ENCODE measurements around the gene HHEX. TPM values are rescaled to one million over a fixed set of nuclear protein-coding genes. Genes with fewer than 3 reads are reported as not detected.

Gene HHEX
- total RNA-seq, 1 experiment from 2014 or later = 11.0 TPM

DNA sequence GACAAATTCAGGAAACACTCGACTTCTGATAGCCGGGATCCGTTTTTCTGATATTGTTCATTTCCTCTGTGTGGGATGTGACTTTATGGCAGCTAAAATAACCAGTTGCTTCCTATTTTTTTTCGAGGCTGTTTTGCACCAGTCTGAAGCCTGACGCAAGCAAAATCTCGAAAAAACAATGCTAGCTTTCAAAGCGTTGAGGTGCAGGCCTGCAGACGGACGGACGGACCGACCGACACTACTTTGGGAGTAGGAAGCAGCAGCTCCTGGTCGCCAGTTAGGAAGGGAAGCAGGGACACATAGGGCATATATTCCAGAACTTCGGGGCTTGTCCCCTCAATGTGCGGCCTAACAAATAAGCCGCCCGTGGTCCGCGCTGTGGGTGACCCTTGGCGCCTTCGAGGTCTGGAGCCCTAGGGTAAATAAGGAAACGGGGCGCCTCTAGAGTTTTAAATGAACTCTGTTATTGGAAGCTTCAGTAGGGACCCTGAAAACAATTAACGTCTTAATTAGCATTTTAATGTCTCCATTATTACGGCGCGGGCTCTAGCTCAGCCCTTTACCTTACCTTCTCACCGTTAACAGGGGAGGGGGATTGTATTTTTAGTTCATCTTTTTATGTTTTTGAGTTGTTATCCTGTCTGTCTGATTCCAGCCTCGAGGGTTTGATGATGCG, 1.3 kb downstream of the HHEX start (continued):
- TF ChIP-seq RAD21 (IDR thresholded peaks at IDR 0.05; ENCODE audit: low read depth) (no peak), SRF (IDR thresholded peaks at IDR 0.05; ENCODE audit: low read depth) (no peak), FOSL1 (IDR thresholded peaks at IDR 0.05; ENCODE audit: low read depth) (no peak), EGR1 (IDR thresholded peaks at IDR 0.05; ENCODE audit: low read depth) (no peak), EZH2 (IDR thresholded peaks at IDR 0.05) (no peak)
- TF ChIP-seq, protein P1, sequence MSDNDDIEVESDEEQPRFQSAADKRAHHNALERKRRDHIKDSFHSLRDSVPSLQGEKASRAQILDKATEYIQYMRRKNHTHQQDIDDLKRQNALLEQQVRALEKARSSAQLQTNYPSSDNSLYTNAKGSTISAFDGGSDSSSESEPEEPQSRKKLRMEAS (IDR thresholded peaks at IDR 0.05) = no peak
- TF ChIP-seq, protein P2, sequence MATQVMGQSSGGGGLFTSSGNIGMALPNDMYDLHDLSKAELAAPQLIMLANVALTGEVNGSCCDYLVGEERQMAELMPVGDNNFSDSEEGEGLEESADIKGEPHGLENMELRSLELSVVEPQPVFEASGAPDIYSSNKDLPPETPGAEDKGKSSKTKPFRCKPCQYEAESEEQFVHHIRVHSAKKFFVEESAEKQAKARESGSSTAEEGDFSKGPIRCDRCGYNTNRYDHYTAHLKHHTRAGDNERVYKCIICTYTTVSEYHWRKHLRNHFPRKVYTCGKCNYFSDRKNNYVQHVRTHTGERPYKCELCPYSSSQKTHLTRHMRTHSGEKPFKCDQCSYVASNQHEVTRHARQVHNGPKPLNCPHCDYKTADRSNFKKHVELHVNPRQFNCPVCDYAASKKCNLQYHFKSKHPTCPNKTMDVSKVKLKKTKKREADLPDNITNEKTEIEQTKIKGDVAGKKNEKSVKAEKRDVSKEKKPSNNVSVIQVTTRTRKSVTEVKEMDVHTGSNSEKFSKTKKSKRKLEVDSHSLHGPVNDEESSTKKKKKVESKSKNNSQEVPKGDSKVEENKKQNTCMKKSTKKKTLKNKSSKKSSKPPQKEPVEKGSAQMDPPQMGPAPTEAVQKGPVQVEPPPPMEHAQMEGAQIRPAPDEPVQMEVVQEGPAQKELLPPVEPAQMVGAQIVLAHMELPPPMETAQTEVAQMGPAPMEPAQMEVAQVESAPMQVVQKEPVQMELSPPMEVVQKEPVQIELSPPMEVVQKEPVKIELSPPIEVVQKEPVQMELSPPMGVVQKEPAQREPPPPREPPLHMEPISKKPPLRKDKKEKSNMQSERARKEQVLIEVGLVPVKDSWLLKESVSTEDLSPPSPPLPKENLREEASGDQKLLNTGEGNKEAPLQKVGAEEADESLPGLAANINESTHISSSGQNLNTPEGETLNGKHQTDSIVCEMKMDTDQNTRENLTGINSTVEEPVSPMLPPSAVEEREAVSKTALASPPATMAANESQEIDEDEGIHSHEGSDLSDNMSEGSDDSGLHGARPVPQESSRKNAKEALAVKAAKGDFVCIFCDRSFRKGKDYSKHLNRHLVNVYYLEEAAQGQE (IDR thresholded peaks at IDR 0.05; ENCODE audit: low read depth) = no peak

DNA sequence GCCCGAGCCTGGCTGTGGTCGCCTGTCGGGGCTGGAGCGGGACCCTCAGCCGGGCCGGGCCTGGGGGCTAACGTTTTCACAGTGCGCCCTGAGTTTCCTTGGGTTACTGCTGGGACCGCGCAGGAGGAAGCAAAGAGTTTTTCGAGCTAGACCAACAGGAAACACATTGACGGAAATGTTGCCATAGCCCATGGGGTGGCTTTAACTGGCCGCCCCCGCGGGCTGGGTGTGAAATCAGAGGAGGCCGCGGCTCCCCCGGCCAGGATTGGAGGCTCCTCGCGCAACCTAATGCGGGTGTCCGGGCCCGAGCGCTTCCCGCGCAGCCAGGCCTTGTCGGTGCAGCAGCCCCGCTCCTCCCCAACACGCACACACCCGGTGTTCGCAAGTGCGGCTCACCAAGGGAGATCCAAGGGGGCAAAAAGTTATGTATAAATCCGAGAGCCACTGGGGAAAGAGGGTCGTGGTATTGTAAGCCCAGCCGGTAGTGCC, 1.9 kb downstream of the HHEX start:
- Histone ChIP-seq H3K9ac (ENCODE audit: low read length) (no peak overlapping the region), H3K4me1 (ENCODE audit: control insufficient read depth in 1 of 2, insufficient read depth in 2 of 2, low read length in 2 of 2) (peaks cover 0 to 16% of the 10 kb centered on the region in 2 experiments; a peak in 3 of 4 replicates), H4K20me1 (ENCODE audit: insufficient read depth) (no peaks in the 10 kb centered on the region), H3K4me3 (replicated peaks in 1 of 2; ENCODE audit: low read depth in 1 of 2, low read length in 2 of 2) (no peak overlapping the region), H3K9me2 (ENCODE audit: insufficient read depth) (no peaks in the 10 kb centered on the region), H3K4me2 (ENCODE audit: low read length) (peak overlapping the region; percentile 95; the same call in 1 of the 2 replicates), H2AFZ (ENCODE audit: low read depth, low read length, poor library complexity, severe bottlenecking) (no peak overlapping the region), H3K9me3 (ENCODE audit: control insufficient read depth in 1 of 2, insufficient read depth in 1 of 2, low read depth in 1 of 2, low read length in 2 of 2) (no peaks in the 10 kb centered on the region), H3K36me3 (ENCODE audit: control insufficient read depth in 1 of 2, insufficient read depth in 2 of 2, low read length in 2 of 2) (peaks cover 0 to 7% of the 10 kb centered on the region in 2 experiments; a peak in 1 of 4 replicates), H3K27me3 (ENCODE audit: insufficient read depth, low read length) (no peaks in the 10 kb centered on the region), H3K27ac (ENCODE audit: low read depth, low read length) (no peak overlapping the region), H3K79me2 (ENCODE audit: insufficient read depth, low read length) (peaks cover 12% of the 10 kb centered on the region; the same call in 1 of the 2 replicates)
- TF ChIP-seq, protein P3, sequence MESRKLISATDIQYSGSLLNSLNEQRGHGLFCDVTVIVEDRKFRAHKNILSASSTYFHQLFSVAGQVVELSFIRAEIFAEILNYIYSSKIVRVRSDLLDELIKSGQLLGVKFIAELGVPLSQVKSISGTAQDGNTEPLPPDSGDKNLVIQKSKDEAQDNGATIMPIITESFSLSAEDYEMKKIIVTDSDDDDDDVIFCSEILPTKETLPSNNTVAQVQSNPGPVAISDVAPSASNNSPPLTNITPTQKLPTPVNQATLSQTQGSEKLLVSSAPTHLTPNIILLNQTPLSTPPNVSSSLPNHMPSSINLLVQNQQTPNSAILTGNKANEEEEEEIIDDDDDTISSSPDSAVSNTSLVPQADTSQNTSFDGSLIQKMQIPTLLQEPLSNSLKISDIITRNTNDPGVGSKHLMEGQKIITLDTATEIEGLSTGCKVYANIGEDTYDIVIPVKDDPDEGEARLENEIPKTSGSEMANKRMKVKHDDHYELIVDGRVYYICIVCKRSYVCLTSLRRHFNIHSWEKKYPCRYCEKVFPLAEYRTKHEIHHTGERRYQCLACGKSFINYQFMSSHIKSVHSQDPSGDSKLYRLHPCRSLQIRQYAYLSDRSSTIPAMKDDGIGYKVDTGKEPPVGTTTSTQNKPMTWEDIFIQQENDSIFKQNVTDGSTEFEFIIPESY (IDR thresholded peaks at IDR 0.05; ENCODE audit: extremely low read depth, insufficient replicate concordance, low read length) = no peak
- RAD21 ChIA-PET (ENCODE audit: low non-redundant PET in 1 of 2, low total read pairs in 2 of 2, uncharacterized antibody in 2 of 2, unreplicated experiment in 2 of 2) = no interaction called here
- POLR2A ChIA-PET = no interaction called here
- intact Hi-C loops (cut with micrococcal nuclease) = no loop called here
- ATAC-seq = no peak
- CTCF ChIA-PET = no interaction called here
- no peak for DNase-seq (ENCODE audit: low read depth, low spot score)
- no TSS peak for BruUV-seq (replicated peaks)
